ENCODE data around the gene PLA2G15. TPM values are rescaled to one million over a fixed set of nuclear protein-coding genes. Genes with fewer than 3 reads are reported as not detected.

PLA2G15 gene
- total RNA-seq, 1 donor from 2014 or later = 26.8 TPM

GRCh38 chr16:68275611-68276191, 30.5 kb downstream of the PLA2G15 start:
- peaks cover 15% of the 10 kb centered on the region for H3K36me3 Mint-ChIP-seq (ENCODE audit: low read depth, unreplicated experiment)
- no peak overlapping the region for H3K9ac ChIP-seq (ENCODE audit: low read length)
- peaks cover 8% of the 10 kb centered on the region for H3K36me3 ChIP-seq (ENCODE audit: insufficient read depth, low read length)
- no peak overlapping the region for H3K4me3 Mint-ChIP-seq (ENCODE audit: unreplicated experiment)
- H3K4me3 ChIP-seq (ENCODE audit: insufficient read depth, low read depth, low read length) = no peak overlapping the region
- no peak overlapping the region for H3K27ac Mint-ChIP-seq (ENCODE audit: unreplicated experiment)
- no peak for DNase-seq (ENCODE audit: low read depth)
- H3K4me1 Mint-ChIP-seq (ENCODE audit: low read depth, unreplicated experiment) = peaks cover 9% of the 10 kb centered on the region
- no peaks in the 10 kb centered on the region for H3K27me3 Mint-ChIP-seq (ENCODE audit: low read depth, unreplicated experiment)
- FAIRE-seq = no peak
- H3K79me2 ChIP-seq (ENCODE audit: insufficient read depth, low read length) = peaks cover 66% of the 10 kb centered on the region
- H3K27me3 ChIP-seq (ENCODE audit: insufficient read depth, low read length) = no peaks in the 10 kb centered on the region
- no peak overlapping the region for H3K4me2 ChIP-seq (ENCODE audit: low read length)
- TF ChIP-seq EZH2 (IDR thresholded peaks at IDR 0.05; ENCODE audit: insufficient read depth, low read length) (no peak), CTCF (IDR thresholded peaks at IDR 0.05; ENCODE audit: insufficient read depth, low read depth, low read length) (no peak)
- H3K9me3 Mint-ChIP-seq (ENCODE audit: unreplicated experiment) = no peaks in the 10 kb centered on the region
- no peak overlapping the region for H2AFZ ChIP-seq (ENCODE audit: low read depth, low read length)
- peaks cover 65% of the 10 kb centered on the region for H4K20me1 ChIP-seq (ENCODE audit: insufficient read depth, low read length)
- no peak overlapping the region for H3K27ac ChIP-seq (ENCODE audit: low read depth, low read length)
- no peaks in the 10 kb centered on the region for H3K4me1 ChIP-seq (ENCODE audit: insufficient read depth, low read length)
- H3K9me3 ChIP-seq (ENCODE audit: insufficient read depth, low read depth, low read length) = no peaks in the 10 kb centered on the region

GRCh38 chr16:68276223-68276622, 31.1 kb downstream of the PLA2G15 start:
- peaks cover 14% of the 10 kb centered on the region for H3K36me3 Mint-ChIP-seq (ENCODE audit: low read depth, unreplicated experiment)
- H3K27me3 ChIP-seq (ENCODE audit: insufficient read depth, low read length) = no peaks in the 10 kb centered on the region
- H3K27me3 Mint-ChIP-seq (ENCODE audit: low read depth, unreplicated experiment) = no peaks in the 10 kb centered on the region
- H3K4me1 ChIP-seq (ENCODE audit: insufficient read depth, low read length) = no peaks in the 10 kb centered on the region
- peaks cover 8% of the 10 kb centered on the region for H3K36me3 ChIP-seq (ENCODE audit: insufficient read depth, low read length)
- H3K27ac ChIP-seq (ENCODE audit: low read depth, low read length) = no peak overlapping the region
- no peak for FAIRE-seq
- H3K9ac ChIP-seq (ENCODE audit: low read length) = no peak overlapping the region
- no peaks in the 10 kb centered on the region for H3K9me3 Mint-ChIP-seq (ENCODE audit: unreplicated experiment)
- H4K20me1 ChIP-seq (ENCODE audit: insufficient read depth, low read length) = peaks cover 64% of the 10 kb centered on the region
- H3K4me2 ChIP-seq (ENCODE audit: low read length) = no peak overlapping the region
- TF ChIP-seq CTCF (IDR thresholded peaks at IDR 0.05; ENCODE audit: insufficient read depth, low read depth, low read length) (no peak), EZH2 (IDR thresholded peaks at IDR 0.05; ENCODE audit: insufficient read depth, low read length) (no peak)
- H3K79me2 ChIP-seq (ENCODE audit: insufficient read depth, low read length) = peaks cover 61% of the 10 kb centered on the region
- no peak for DNase-seq (ENCODE audit: low read depth)
- no peaks in the 10 kb centered on the region for H3K9me3 ChIP-seq (ENCODE audit: insufficient read depth, low read depth, low read length)
- H3K4me3 Mint-ChIP-seq (ENCODE audit: unreplicated experiment) = no peak overlapping the region
- no peak overlapping the region for H3K4me3 ChIP-seq (ENCODE audit: insufficient read depth, low read depth, low read length)
- H2AFZ ChIP-seq (ENCODE audit: low read depth, low read length) = no peak overlapping the region
- no peak overlapping the region for H3K27ac Mint-ChIP-seq (ENCODE audit: unreplicated experiment)
- H3K4me1 Mint-ChIP-seq (ENCODE audit: low read depth, unreplicated experiment) = peaks cover 9% of the 10 kb centered on the region

GRCh38 chr16:68279726-68280558, 34.8 kb downstream of the PLA2G15 start:
- DNase-seq (ENCODE audit: low read depth) = no peak
- H3K79me2 ChIP-seq (ENCODE audit: insufficient read depth, low read length) = peaks cover 56% of the 10 kb centered on the region
- H3K4me2 ChIP-seq (ENCODE audit: low read length) = no peak overlapping the region
- no peak overlapping the region for H3K27ac ChIP-seq (ENCODE audit: low read depth, low read length)
- peaks cover 16% of the 10 kb centered on the region for H3K36me3 Mint-ChIP-seq (ENCODE audit: low read depth, unreplicated experiment)
- no peak overlapping the region for H3K27ac Mint-ChIP-seq (ENCODE audit: unreplicated experiment)
- H3K4me1 ChIP-seq (ENCODE audit: insufficient read depth, low read length) = no peaks in the 10 kb centered on the region
- no peaks in the 10 kb centered on the region for H3K27me3 ChIP-seq (ENCODE audit: insufficient read depth, low read length)
- H2AFZ ChIP-seq (ENCODE audit: low read depth, low read length) = no peak overlapping the region
- TF ChIP-seq EZH2 (IDR thresholded peaks at IDR 0.05; ENCODE audit: insufficient read depth, low read length) (no peak), CTCF (IDR thresholded peaks at IDR 0.05; ENCODE audit: insufficient read depth, low read depth, low read length) (no peak)
- H3K4me3 Mint-ChIP-seq (ENCODE audit: unreplicated experiment) = no peak overlapping the region
- H3K4me1 Mint-ChIP-seq (ENCODE audit: low read depth, unreplicated experiment) = peaks cover 11% of the 10 kb centered on the region
- H3K4me3 ChIP-seq (ENCODE audit: insufficient read depth, low read depth, low read length) = no peak overlapping the region
- no peak for FAIRE-seq
- peaks cover 13% of the 10 kb centered on the region for H3K36me3 ChIP-seq (ENCODE audit: insufficient read depth, low read length)
- no peak overlapping the region for H3K9ac ChIP-seq (ENCODE audit: low read length)
- H3K9me3 Mint-ChIP-seq (ENCODE audit: unreplicated experiment) = no peaks in the 10 kb centered on the region
- peaks cover 57% of the 10 kb centered on the region for H4K20me1 ChIP-seq (ENCODE audit: insufficient read depth, low read length)
- no peaks in the 10 kb centered on the region for H3K27me3 Mint-ChIP-seq (ENCODE audit: low read depth, unreplicated experiment)
- no peaks in the 10 kb centered on the region for H3K9me3 ChIP-seq (ENCODE audit: insufficient read depth, low read depth, low read length)
